Measurements from ENCODE around the gene EPHB1.

- TF ChIP-seq CTCF (IDR thresholded peaks at IDR 0.05 in 2 of 3, conservative IDR thresholded peaks at IDR 0.05 in 1 of 3; ENCODE audit: borderline replicate concordance in 1 of 3, insufficient read depth in 1 of 3, low read depth in 2 of 3, low read length in 2 of 3) (no peak), SIN3A (IDR thresholded peaks at IDR 0.05; ENCODE audit: low read depth) (no peak), TCF7L2 (IDR thresholded peaks at IDR 0.05; ENCODE audit: borderline replicate concordance, extremely low read depth, insufficient read depth, insufficient read length) (no peak), JUND (IDR thresholded peaks at IDR 0.05) (no peak), EGR1 (IDR thresholded peaks at IDR 0.05; ENCODE audit: low read depth) (no peak), RAD21 (IDR thresholded peaks at IDR 0.05; ENCODE audit: low read depth) (no peak), POLR2A (IDR thresholded peaks at IDR 0.05; ENCODE audit: borderline replicate concordance, extremely low read depth, insufficient read depth, insufficient read length) (no peak), REST (IDR thresholded peaks at IDR 0.05; ENCODE audit: low read depth) (no peak), MAX (IDR thresholded peaks at IDR 0.05) (no peak), POLR2AphosphoS5 (IDR thresholded peaks at IDR 0.05; ENCODE audit: low read depth, low read length) (no peak), ATF3 (IDR thresholded peaks at IDR 0.05) (no peak)
Measured at GRCh38 chr3:135007607-135008006, 212.5 kb downstream of the EPHB1 start.

Measured in HCT116 (cell line).